H9 (cell line): ENCODE results near the gene CDC42EP5. TPM values are rescaled to one million over a fixed set of nuclear protein-coding genes. Genes with fewer than 3 reads are reported as not detected.

ENCODE experiments used
- DNase-seq: peaks from one replicate; pipeline ENCODE4 v3.0.0-alpha.2; 2017
- H2AFZ ChIP-seq: one replicate; pipeline ENCODE4 v1.6.1; 2013; ENCODE audit warnings: mild to moderate bottlenecking, low read length, control low read depth, moderate library complexity
- H2AK5ac ChIP-seq: 2 replicates; pipeline ENCODE4 v1.6.1; 2013; ENCODE audit warnings: low read length, control low read depth, mixed read lengths; ENCODE audit not compliant: insufficient read length
- H2BK120ac ChIP-seq: one replicate; pipeline ENCODE4 v1.6.1; 2013; ENCODE audit warnings: low read depth, mild to moderate bottlenecking, low read length, control low read depth, inconsistent platforms; ENCODE audit not compliant: poor library complexity, severe bottlenecking
- H2BK12ac ChIP-seq: 2 replicates; pipeline ENCODE4 v1.6.1; 2013; ENCODE audit warnings: low read length, control low read depth, mixed read lengths, low read depth; ENCODE audit not compliant: insufficient read length
- H2BK15ac ChIP-seq: 2 replicates; pipeline ENCODE4 v1.6.1; 2013; ENCODE audit warnings: low read depth, low read length, control low read depth
- H2BK20ac ChIP-seq: one replicate; pipeline ENCODE4 v1.6.1; 2013; ENCODE audit warnings: low read depth, mild to moderate bottlenecking, low read length, control low read depth, inconsistent platforms; ENCODE audit not compliant: poor library complexity, severe bottlenecking
- H2BK5ac ChIP-seq: 2 replicates; pipeline ENCODE4 v1.6.1; 2013; ENCODE audit warnings: low read length, control low read depth, mixed read lengths; ENCODE audit not compliant: insufficient read length
- H3K14ac ChIP-seq: 2 replicates; pipeline ENCODE4 v1.6.1; 2013; ENCODE audit warnings: low read length, control low read depth; ENCODE audit not compliant: insufficient read depth
- H3K18ac ChIP-seq: 2 replicates; pipeline ENCODE4 v1.6.1; 2013; ENCODE audit warnings: low read depth, mild to moderate bottlenecking, mixed read lengths, low read length, control low read depth; ENCODE audit not compliant: insufficient read length
- H3K23ac ChIP-seq: 2 replicates; pipeline ENCODE4 v1.6.1; 2013; ENCODE audit warnings: low read length, control low read depth, mixed read lengths, low read depth; ENCODE audit not compliant: insufficient read length
- H3K23me2 ChIP-seq: 2 replicates; pipeline ENCODE4 v1.6.1; 2013; ENCODE audit warnings: low read depth, mild to moderate bottlenecking, mixed read lengths, low read length, control low read depth; ENCODE audit not compliant: insufficient read length, poor library complexity, severe bottlenecking
- H3K27ac ChIP-seq: 2 replicates; pipeline ENCODE4 v1.5.1; 2013; ENCODE audit warnings: low read length, control low read depth, mixed read lengths, low read depth; ENCODE audit not compliant: insufficient read length
- H3K27me3 ChIP-seq: 2 replicates; pipeline ENCODE4 v1.6.1; 2013; ENCODE audit warnings: low read length, control low read depth, inconsistent platforms; ENCODE audit not compliant: insufficient read depth
- H3K4ac ChIP-seq: 2 replicates; pipeline ENCODE4 v1.6.1; 2013; ENCODE audit warnings: low read depth, mild to moderate bottlenecking, control low read depth, inconsistent platforms, low read length, moderate library complexity
- H3K4me1 ChIP-seq: 2 replicates; pipeline ENCODE4 v1.6.1; 2013; ENCODE audit warnings: low read length, control low read depth, inconsistent platforms; ENCODE audit not compliant: insufficient read depth
- H3K4me2 ChIP-seq: 2 replicates; pipeline ENCODE4 v1.6.1; 2013; ENCODE audit warnings: low read length, control low read depth, mixed read lengths; ENCODE audit not compliant: insufficient read length, insufficient read depth
- H3K56ac ChIP-seq: 2 replicates; pipeline ENCODE4 v1.6.1; 2013; ENCODE audit warnings: low read depth, mild to moderate bottlenecking, mixed read lengths, low read length, control low read depth; ENCODE audit not compliant: insufficient read length
- H3K79me1 ChIP-seq: 2 replicates; pipeline ENCODE4 v1.6.1; 2013; ENCODE audit warnings: low read depth, mild to moderate bottlenecking, moderate library complexity, low read length, control low read depth, inconsistent platforms; ENCODE audit not compliant: insufficient read depth, poor library complexity, severe bottlenecking
- H3K79me2 ChIP-seq: 2 replicates; pipeline ENCODE4 v1.6.1; 2013; ENCODE audit warnings: low read length, control low read depth, inconsistent platforms; ENCODE audit not compliant: insufficient read depth
- H3K9ac ChIP-seq: 2 replicates; pipeline ENCODE4 v1.6.1; 2013; ENCODE audit warnings: low read length, control low read depth, mixed read lengths; ENCODE audit not compliant: insufficient read length; ENCODE audit errors: extremely low read depth
- H3K9me3 ChIP-seq: one replicate; pipeline ENCODE4 v1.6.1; 2013; ENCODE audit warnings: low read depth, low read length, inconsistent platforms; ENCODE audit not compliant: control insufficient read depth
- H3T11ph ChIP-seq: one replicate; pipeline ENCODE4 v1.6.1; 2013; ENCODE audit warnings: mild to moderate bottlenecking, low read length, control low read depth, inconsistent platforms
- H4K20me1 ChIP-seq: one replicate; pipeline ENCODE4 v1.6.1; 2013; ENCODE audit not compliant: control insufficient read depth, insufficient read length, insufficient read depth
- H4K5ac ChIP-seq: 2 replicates; pipeline ENCODE4 v1.6.1; 2013; ENCODE audit warnings: low read depth, mild to moderate bottlenecking, mixed read lengths, low read length, control low read depth; ENCODE audit not compliant: insufficient read length
- H4K8ac ChIP-seq: replicated peaks from 2 replicates; pipeline ENCODE4 v1.6.1; 2013; ENCODE audit warnings: low read length, control low read depth, mixed read lengths, low read depth; ENCODE audit not compliant: insufficient read length
- H4K91ac ChIP-seq: 2 replicates; pipeline ENCODE4 v1.6.1; 2013; ENCODE audit warnings: low read depth, mild to moderate bottlenecking, moderate library complexity, mixed read lengths, low read length, control low read depth; ENCODE audit not compliant: insufficient read length
- H3K27ac Mint-ChIP-seq, 3 experiments: 2 replicates in 2 of 3; 3 replicates in 1 of 3; pipeline ENCODE4 v1.8.0; 2020 to 2021; ENCODE audit warnings: mixed read lengths in 3 of 3, mild to moderate bottlenecking in 1 of 3, moderate library complexity in 1 of 3
- H3K27me3 Mint-ChIP-seq: 2 replicates; pipeline ENCODE4 v1.8.0; 2021; ENCODE audit warnings: low read depth, mild to moderate bottlenecking, moderate library complexity, mixed read lengths
- H3K36me3 Mint-ChIP-seq, 3 experiments: 2 replicates in 2 of 3; 3 replicates in 1 of 3; pipeline ENCODE4 v1.8.0; 2020 to 2021; ENCODE audit warnings: low read depth in 3 of 3, mixed read lengths in 3 of 3; ENCODE audit not compliant: insufficient read depth in 1 of 3
- H3K4me1 Mint-ChIP-seq, 2 experiments: 2 replicates each; pipeline ENCODE4 v1.8.0; 2020; ENCODE audit warnings: mixed read lengths in 2 of 2
- H3K4me3 Mint-ChIP-seq, 2 experiments: 2 replicates in 1 of 2; 3 replicates in 1 of 2; pipeline ENCODE4 v1.8.0; 2020 to 2021; ENCODE audit warnings: mild to moderate bottlenecking in 2 of 2, mixed read lengths in 2 of 2, moderate library complexity in 1 of 2
- H3K9me3 Mint-ChIP-seq, 2 experiments: 2 replicates in 1 of 2; 3 replicates in 1 of 2; pipeline ENCODE4 v1.8.0; 2020; ENCODE audit warnings: mild to moderate bottlenecking in 2 of 2, mixed read lengths in 2 of 2, moderate library complexity in 1 of 2
- CTCF ChIP-seq: fragments of 200-600 bp; sonication (generic); conservative IDR thresholded peaks from 3 replicates; pipeline ENCODE4 v1.8.0; 2021; ENCODE audit warnings: antibody characterized with exemption, mild to moderate bottlenecking
- WGBS: extraction: QIAGEN DNeasy Blood & Tissue Kit; methylation state at CpG from one replicate; pipeline ENCODE4 v1.1.7; 2013; ENCODE audit warnings: missing lambda C conversion rate, low lambda C conversion rate, mixed read lengths; ENCODE audit not compliant: insufficient read length; ENCODE audit errors: extremely low coverage; 5-methylcytosine and 5-hydroxymethylcytosine counted together
- total RNA-seq: library from RNA; stranded (reverse); gene quantifications from 2 replicates; pipeline ENCODE4 v1.2.1, GENCODE V29; 2021

Gene CDC42EP5
- total RNA-seq, 1 experiment from 2014 or later = 1.6 TPM

- H3K27ac ChIP-seq = no peak overlapping the region
- Mint-ChIP-seq H3K27ac (peak overlapping the region in 2 of 3 experiments; percentile 22 to 66; a peak in 3 of 7 replicates), H3K4me1 (peaks cover 26 to 41% of the 10 kb centered on the region in 2 experiments), H3K4me3 (no peak overlapping the region), H3K9me3 (peaks cover 0 to 3% of the 10 kb centered on the region in 2 experiments; a peak in 1 of 5 replicates), H3K27me3 (peaks cover 75% of the 10 kb centered on the region), H3K36me3 (peaks cover 21 to 49% (median 47%) of the 10 kb centered on the region in 3 experiments; a peak in 6 of 7 replicates)
- H3K4me1 ChIP-seq = no peaks in the 10 kb centered on the region; the same call in 1 of the 2 replicates
- no peak overlapping the region for H3K18ac ChIP-seq
- H4K5ac ChIP-seq = no peak overlapping the region
- H3K27me3 ChIP-seq = no peaks in the 10 kb centered on the region; the same call in 1 of the 2 replicates
- no peaks in the 10 kb centered on the region for H3K79me2 ChIP-seq
- no peak overlapping the region for H2BK120ac ChIP-seq
- no peak overlapping the region for H2BK15ac ChIP-seq
- no peak overlapping the region; the same call in 1 of the 2 replicates for H3K14ac ChIP-seq
- no peaks in the 10 kb centered on the region for H3K79me1 ChIP-seq
- no peaks in the 10 kb centered on the region for H4K20me1 ChIP-seq
- H2BK12ac ChIP-seq = no peak overlapping the region
- H2BK20ac ChIP-seq = no peak overlapping the region
- H3K23me2 ChIP-seq = peaks cover 3% of the 10 kb centered on the region
- no peak overlapping the region for H3K4ac ChIP-seq
- no peak overlapping the region for H4K8ac ChIP-seq
- no peak overlapping the region for H3K23ac ChIP-seq
- H3K9me3 ChIP-seq = no peaks in the 10 kb centered on the region
- H3K9ac ChIP-seq = no peak overlapping the region
- TF ChIP-seq CTCF = no peak
- no peak for DNase-seq
- H2AK5ac ChIP-seq = no peak overlapping the region
- WGBS = no CpG with 5 or more reads among the region's 17 CpGs
- H3K4me2 ChIP-seq = no peak overlapping the region
- H3K56ac ChIP-seq = no peak overlapping the region
- no peak overlapping the region for H3T11ph ChIP-seq
- H2AFZ ChIP-seq = no peak overlapping the region
- H4K91ac ChIP-seq = no peak overlapping the region
- H2BK5ac ChIP-seq = no peak overlapping the region
Observed at GRCh38 chr19:54426291-54426931, 46.7 kb downstream of the CDC42EP5 start.
